ENCODE data around the gene FERMT3. TPM values are rescaled to one million over a fixed set of nuclear protein-coding genes. Genes with fewer than 3 reads are reported as not detected.

Gene FERMT3
- total RNA-seq, 1 donor from 2014 or later = 200 TPM

- H3K36me3 Mint-ChIP-seq (ENCODE audit: low read depth) = peaks cover 1% of the 10 kb centered on the region
- peaks cover 33% of the 10 kb centered on the region for H3K4me1 Mint-ChIP-seq
- no peaks in the 10 kb centered on the region for H3K27me3 Mint-ChIP-seq
- H3K9me3 Mint-ChIP-seq = no peaks in the 10 kb centered on the region
- intact Hi-C loops (cut with micrococcal nuclease) = loop anchor here (1.0 kb wide), 1 partner anchor 11 kb away; the partner anchor contains the start of gene FKBP2
- peak; percentile 98 for DNase-seq
- H3K4me3 Mint-ChIP-seq = peak within 1 kb of the TSS; percentile 92
- H3K27ac Mint-ChIP-seq = peak within 1 kb of the TSS; percentile 89
Measured at GRCh38 chr11:64230171-64230984, 23.9 kb downstream of the FERMT3 start, which contains the start of gene DNAJC4. Gene DNAJC4 (plus strand): TSS chr11:64230548. CDS start chr11:64230855, 307 bp downstream.

GRCh38 chr11:64230985-64231365 is 24.5 kb downstream of the FERMT3 start:
- H3K36me3 Mint-ChIP-seq (ENCODE audit: low read depth) = peaks cover 1% of the 10 kb centered on the region
- peak overlapping the region; percentile 92 for H3K4me3 Mint-ChIP-seq
- no peaks in the 10 kb centered on the region for H3K9me3 Mint-ChIP-seq
- no peaks in the 10 kb centered on the region for H3K27me3 Mint-ChIP-seq
- no peak for DNase-seq
- peak overlapping the region; percentile 53 for H3K27ac Mint-ChIP-seq
- H3K4me1 Mint-ChIP-seq = peaks cover 36% of the 10 kb centered on the region
- intact Hi-C loops (cut with micrococcal nuclease) = loop anchor here (1.0 kb wide), 1 partner anchor 10 kb away; the partner anchor contains the start of gene FKBP2

GRCh38 chr11:64231546-64231945 is 25.0 kb downstream of the FERMT3 start:
- intact Hi-C loops (cut with micrococcal nuclease) = no loop called here
- H3K27ac Mint-ChIP-seq = peak overlapping the region; percentile 48

GRCh38 chr11:64232182-64232966 is 25.9 kb downstream of the FERMT3 start:
- intact Hi-C loops (cut with micrococcal nuclease) = no loop called here
- H3K27ac Mint-ChIP-seq = no peak overlapping the region

More at GRCh38 chr11:64231546-64231945, 25.0 kb downstream of the FERMT3 start:
- H3K4me3 Mint-ChIP-seq = peak overlapping the region; percentile 92
- peaks cover 36% of the 10 kb centered on the region for H3K4me1 Mint-ChIP-seq
- H3K9me3 Mint-ChIP-seq = no peaks in the 10 kb centered on the region
- no peak for DNase-seq
- no peaks in the 10 kb centered on the region for H3K27me3 Mint-ChIP-seq
- peaks cover 1% of the 10 kb centered on the region for H3K36me3 Mint-ChIP-seq (ENCODE audit: low read depth)

GRCh38 chr11:64232967-64233315 is 26.4 kb downstream of the FERMT3 start:
- Mint-ChIP-seq H3K9me3 (no peaks in the 10 kb centered on the region), H3K4me1 (peaks cover 39% of the 10 kb centered on the region), H3K27me3 (no peaks in the 10 kb centered on the region), H3K4me3 (peak overlapping the region; percentile 67), H3K36me3 (ENCODE audit: low read depth) (peaks cover 9% of the 10 kb centered on the region), H3K27ac (peak overlapping the region; percentile 37)
- intact Hi-C loops (cut with micrococcal nuclease) = no loop called here
- DNase-seq = no peak

More at GRCh38 chr11:64232182-64232966, 25.9 kb downstream of the FERMT3 start:
- peaks cover 37% of the 10 kb centered on the region for H3K4me1 Mint-ChIP-seq
- peak overlapping the region; percentile 92 for H3K4me3 Mint-ChIP-seq
- H3K9me3 Mint-ChIP-seq = no peaks in the 10 kb centered on the region
- no peak for DNase-seq
- H3K27me3 Mint-ChIP-seq = no peaks in the 10 kb centered on the region
- H3K36me3 Mint-ChIP-seq (ENCODE audit: low read depth) = peaks cover 7% of the 10 kb centered on the region

- Mint-ChIP-seq H3K27ac (peak within 1 kb of the TSS; percentile 79), H3K9me3 (no peaks in the 10 kb centered on the region), H3K27me3 (no peaks in the 10 kb centered on the region), H3K36me3 (ENCODE audit: low read depth) (peaks cover 15% of the 10 kb centered on the region), H3K4me1 (peaks cover 43% of the 10 kb centered on the region), H3K4me3 (peak within 1 kb of the TSS; percentile 91)
- intact Hi-C loops (cut with micrococcal nuclease) = no loop called here
- peak; percentile 94 for DNase-seq
Measured at GRCh38 chr11:64233913-64234586, 27.5 kb downstream of the FERMT3 start, which contains the start of gene VEGFB. Gene VEGFB (plus strand): TSS chr11:64234584. CDS start chr11:64234834, 250 bp downstream.

- peak overlapping the region; percentile 91 for H3K4me3 Mint-ChIP-seq
- intact Hi-C loops (cut with micrococcal nuclease) = no loop called here
- DNase-seq = peak; percentile 88
- no peaks in the 10 kb centered on the region for H3K27me3 Mint-ChIP-seq
- no peaks in the 10 kb centered on the region for H3K9me3 Mint-ChIP-seq
- H3K36me3 Mint-ChIP-seq (ENCODE audit: low read depth) = peaks cover 15% of the 10 kb centered on the region
- peak overlapping the region; percentile 79 for H3K27ac Mint-ChIP-seq
- H3K4me1 Mint-ChIP-seq = peaks cover 40% of the 10 kb centered on the region
Measured at GRCh38 chr11:64234647-64235379, 28.3 kb downstream of the FERMT3 start.

GRCh38 chr11:64235437-64236161 is 29.1 kb downstream of the FERMT3 start:
- Mint-ChIP-seq H3K4me3 (peak overlapping the region; percentile 91), H3K27ac (peak overlapping the region; percentile 79), H3K36me3 (ENCODE audit: low read depth) (peaks cover 21% of the 10 kb centered on the region), H3K4me1 (peaks cover 46% of the 10 kb centered on the region), H3K9me3 (no peaks in the 10 kb centered on the region), H3K27me3 (no peaks in the 10 kb centered on the region)
- intact Hi-C loops (cut with micrococcal nuclease) = no loop called here
- no peak for DNase-seq

- Mint-ChIP-seq H3K9me3 (no peaks in the 10 kb centered on the region), H3K27me3 (no peaks in the 10 kb centered on the region), H3K4me1 (peaks cover 40% of the 10 kb centered on the region), H3K27ac (no peak overlapping the region), H3K36me3 (ENCODE audit: low read depth) (peaks cover 26% of the 10 kb centered on the region), H3K4me3 (no peak overlapping the region)
- intact Hi-C loops (cut with micrococcal nuclease) = no loop called here
- DNase-seq = no peak
Measured at GRCh38 chr11:64237484-64237951, 31.0 kb downstream of the FERMT3 start.

- H3K4me1 Mint-ChIP-seq = peaks cover 42% of the 10 kb centered on the region
- no peak for DNase-seq
- H3K27me3 Mint-ChIP-seq = no peaks in the 10 kb centered on the region
- peaks cover 29% of the 10 kb centered on the region for H3K36me3 Mint-ChIP-seq (ENCODE audit: low read depth)
- peak overlapping the region; percentile 40 for H3K27ac Mint-ChIP-seq
- no peaks in the 10 kb centered on the region for H3K9me3 Mint-ChIP-seq
- intact Hi-C loops (cut with micrococcal nuclease) = no loop called here
- peak overlapping the region; percentile 9 for H3K4me3 Mint-ChIP-seq
Measured at GRCh38 chr11:64238076-64238475, 31.6 kb downstream of the FERMT3 start.

- Mint-ChIP-seq H3K27me3 (no peaks in the 10 kb centered on the region), H3K36me3 (ENCODE audit: low read depth) (peaks cover 39% of the 10 kb centered on the region), H3K4me3 (no peak overlapping the region), H3K4me1 (peaks cover 44% of the 10 kb centered on the region), H3K27ac (peak overlapping the region; percentile 48), H3K9me3 (no peaks in the 10 kb centered on the region)
- intact Hi-C loops (cut with micrococcal nuclease) = no loop called here
- DNase-seq = no peak
Measured at GRCh38 chr11:64238999-64239398, 32.5 kb downstream of the FERMT3 start.

GRCh38 chr11:64239662-64240434 is 33.3 kb downstream of the FERMT3 start:
- Mint-ChIP-seq H3K9me3 (no peaks in the 10 kb centered on the region), H3K4me3 (peak overlapping the region; percentile 95), H3K27ac (peak overlapping the region; percentile 97), H3K27me3 (no peaks in the 10 kb centered on the region), H3K4me1 (peaks cover 44% of the 10 kb centered on the region), H3K36me3 (ENCODE audit: low read depth) (peaks cover 41% of the 10 kb centered on the region)
- intact Hi-C loops (cut with micrococcal nuclease) = loop anchor here (2.0 to 10.0 kb wide), 5 partner anchors 33 to 1635 kb away; partner anchors contain the start of genes BAD, FERMT3, GPR137 and MTA2
- no peak for DNase-seq

Data from activated CD4-positive, alpha-beta T cell treated with anti-CD3 and anti-CD28 coated beads, Interleukin-2, amount 10 ng/mL, durations not matched to agents 24 days and 14 days (primary cell).